Fibroblast of skin of left quadriceps (primary cell): ENCODE measurements around the gene ADARB1.

Experiments used
- DNase-seq, 2 experiments: peaks; one replicate each; pipeline ENCODE4 v3.0.0-alpha.2; 2013; ENCODE audit warnings: low read depth in 2 of 2

Gene ADARB1

DNA sequence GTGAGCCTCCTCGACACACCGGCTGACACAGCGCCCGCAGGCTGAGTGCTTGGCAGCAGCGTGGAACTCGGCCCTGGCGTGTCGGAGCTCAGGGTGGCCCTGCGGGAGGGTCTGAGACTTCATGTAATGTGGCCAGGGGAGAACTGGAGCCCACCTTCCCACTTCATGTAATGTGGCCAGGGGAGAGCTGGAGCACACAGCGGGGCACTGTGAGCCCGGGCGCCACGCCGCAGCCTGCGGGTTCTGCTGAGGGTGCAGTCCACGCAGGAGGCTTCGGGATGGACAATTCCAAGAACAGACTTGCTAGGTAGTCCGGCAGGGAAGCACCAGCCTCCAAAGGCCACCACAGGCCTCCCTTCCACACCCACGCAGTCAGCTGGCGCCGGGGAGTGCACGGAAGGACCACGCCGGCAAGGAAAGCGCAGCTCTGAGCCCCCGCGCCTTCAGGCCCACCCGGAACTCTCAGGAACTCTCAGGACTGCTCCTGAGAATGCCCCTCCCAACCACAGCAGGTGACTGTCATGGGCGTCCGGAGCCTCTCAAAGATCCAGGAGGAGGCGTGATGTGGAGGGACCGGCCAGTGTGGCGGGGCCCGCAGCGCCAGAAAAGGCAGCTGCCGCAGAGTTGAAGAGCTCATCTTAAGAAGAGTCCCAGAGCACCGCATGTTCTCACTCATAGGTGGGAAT lies 19.3 kb upstream of the ADARB1 start:
- no peak for DNase-seq

DNA sequence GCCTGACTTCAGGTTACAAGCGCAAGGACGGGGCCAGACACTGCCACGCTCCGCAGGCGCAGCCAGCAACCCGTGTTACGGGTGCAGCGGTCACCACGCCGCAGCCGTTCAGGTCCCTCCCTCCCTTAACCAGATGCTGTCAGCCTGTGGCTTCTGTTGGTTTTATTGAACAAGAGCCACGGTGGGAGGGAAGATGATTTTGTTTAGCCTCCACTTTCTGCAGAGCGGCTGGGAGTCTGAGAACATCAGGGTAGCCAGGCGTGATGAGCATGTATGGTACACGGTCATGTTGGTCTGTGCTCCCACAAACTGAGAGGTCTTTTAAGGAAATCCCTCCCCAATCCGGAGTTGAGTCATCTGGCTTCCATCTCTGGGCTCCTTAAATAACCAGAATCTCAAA lies 18.5 kb upstream of the ADARB1 start:
- no peak for DNase-seq

DNA sequence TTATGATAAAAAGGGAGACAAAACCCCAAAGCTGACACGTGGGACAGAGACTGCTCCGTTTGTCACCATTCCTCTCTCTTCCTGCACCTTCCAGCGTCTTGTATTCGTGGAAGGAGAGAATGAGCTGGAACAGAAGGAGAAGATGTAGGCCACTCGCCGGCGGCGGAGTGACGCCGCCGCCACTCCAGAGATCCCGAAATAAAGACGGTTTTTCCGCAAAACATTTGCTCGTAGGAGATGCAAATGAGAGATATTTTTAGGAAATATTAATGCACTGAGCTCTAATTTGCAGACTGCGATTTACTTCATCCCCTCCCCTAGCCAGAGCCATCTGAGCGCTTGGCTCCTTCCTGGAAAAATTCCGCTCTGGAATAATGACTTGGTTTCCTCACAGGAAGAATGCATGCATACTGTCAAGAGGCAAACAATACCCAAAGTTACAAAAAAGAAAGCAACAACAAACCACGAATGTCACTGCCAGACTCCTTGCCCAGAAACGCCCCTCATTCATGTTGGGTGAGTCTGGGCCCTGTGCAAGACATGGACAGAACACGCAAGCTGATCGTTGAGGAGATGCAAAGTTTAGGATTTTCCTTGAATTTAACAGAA lies 18.0 kb upstream of the ADARB1 start:
- DNase-seq: no peak

DNA sequence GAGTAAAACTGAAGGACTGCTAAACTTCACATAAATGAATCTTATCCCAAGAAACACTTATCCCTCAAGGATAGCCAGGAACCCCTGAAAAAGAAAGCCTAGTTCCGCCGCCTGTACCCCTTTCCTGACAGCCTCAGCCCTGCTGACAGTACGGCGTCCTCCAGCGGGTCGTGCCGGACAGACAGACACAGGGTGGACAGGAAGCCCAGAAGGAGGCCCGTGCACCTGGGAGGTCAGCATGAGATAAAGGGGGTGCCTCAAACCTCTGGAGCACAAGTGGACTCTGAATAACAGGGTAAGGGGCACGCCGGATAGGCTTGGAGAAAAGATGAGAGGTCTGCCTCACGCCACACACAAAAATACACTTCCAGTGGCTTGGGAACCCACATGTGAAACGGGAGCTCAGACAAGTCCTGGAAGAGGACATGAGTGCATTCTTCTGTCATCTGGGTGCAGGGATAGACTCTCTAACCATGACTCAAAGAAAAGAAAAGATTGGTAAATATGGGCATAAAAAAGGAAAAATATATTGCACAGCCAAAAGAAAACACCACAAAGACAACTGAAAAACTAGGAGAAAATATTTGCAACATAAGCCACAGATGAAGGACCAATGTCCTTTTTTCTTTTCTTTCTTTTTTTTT lies 17.3 kb upstream of the ADARB1 start:
- DNase-seq: no peak

DNA sequence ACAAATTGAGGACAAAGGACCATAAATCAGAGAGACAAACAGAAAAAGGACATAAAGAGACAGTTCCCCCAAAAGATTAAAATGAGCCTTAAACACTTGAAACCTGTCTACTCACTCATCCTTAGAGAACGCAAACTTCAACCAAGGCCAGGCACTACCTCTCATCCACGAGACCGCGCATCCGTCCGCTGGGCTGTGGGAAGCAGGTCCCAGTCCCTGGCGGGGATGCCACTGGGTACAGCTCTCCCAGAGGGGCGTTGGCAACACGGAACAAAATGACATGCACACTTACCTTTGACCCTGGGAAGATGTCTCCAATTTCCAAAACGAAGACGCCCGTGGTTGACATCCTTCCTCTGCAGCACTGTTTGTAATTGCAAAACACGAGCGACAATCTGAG lies 16.5 kb upstream of the ADARB1 start:
- no peak for DNase-seq

DNA sequence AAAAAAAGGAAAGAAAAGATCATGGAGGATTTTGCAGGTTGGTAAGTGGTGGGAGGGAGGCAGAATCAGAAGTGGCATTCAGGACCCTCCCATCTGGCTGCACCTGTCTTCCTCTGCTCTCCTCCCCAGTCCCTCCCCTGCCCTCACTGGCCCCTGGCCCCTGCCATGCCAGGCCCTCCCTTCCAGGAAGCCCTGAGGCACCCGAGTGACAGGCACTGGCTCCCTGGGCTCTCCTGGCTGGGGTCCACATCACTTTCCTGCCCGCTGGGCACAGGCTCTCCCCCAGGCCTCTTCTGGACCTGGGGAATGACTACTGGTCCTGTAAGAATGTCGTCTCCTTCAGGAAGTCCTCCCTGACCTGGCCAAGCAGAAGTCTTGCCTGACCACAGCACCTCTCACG lies 15.3 kb upstream of the ADARB1 start:
- no peak for DNase-seq

DNA sequence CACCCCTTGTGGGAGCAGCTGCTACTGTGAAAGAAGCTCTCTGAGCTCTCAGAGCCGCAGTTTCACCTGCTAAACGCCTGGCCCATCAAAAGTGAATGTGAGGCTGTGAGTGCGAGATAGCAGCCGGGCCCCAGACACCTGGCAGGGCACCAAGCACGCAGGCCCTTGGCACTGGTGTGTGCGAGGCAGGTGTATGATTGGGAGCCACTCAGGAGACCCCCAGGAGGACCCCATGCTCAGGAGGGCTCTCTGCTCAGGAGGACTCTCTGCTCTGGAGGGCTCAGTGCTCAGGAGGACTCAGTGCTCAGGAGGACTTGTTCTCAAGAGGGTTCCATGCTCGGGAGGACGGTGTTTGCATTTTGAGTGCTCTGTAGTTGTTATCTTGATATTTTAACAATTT lies 14.3 kb upstream of the ADARB1 start:
- DNase-seq: no peak

DNA sequence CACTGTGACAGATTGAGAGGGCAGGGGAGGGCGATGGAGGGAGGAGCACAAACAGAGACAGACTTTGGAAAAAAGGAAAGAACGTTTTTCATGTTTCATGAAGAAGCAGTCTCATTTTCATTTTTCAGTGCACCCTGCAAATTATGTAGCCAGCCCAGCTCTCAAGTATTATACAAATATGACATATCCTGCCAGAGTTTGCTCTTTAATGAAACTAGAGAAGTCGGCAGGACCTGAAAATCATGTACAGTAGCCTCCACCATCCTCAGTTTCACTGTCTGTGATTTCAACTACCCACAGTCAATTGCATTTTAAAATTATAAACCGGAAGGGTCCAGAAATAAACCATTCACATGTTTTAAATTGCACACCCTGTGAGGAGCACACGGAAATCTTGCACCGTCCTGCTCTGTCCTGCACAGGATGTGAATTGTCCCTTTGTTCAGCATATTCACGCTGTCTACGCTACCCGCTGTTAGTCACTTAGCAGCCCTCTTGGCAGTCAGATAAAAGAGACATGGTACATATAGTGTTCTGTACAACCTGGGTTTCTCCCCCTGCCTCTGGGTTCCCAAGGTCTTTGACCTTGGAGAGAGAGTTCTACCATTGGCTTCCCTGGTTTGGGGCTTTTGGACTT lies 13.6 kb upstream of the ADARB1 start:
- DNase-seq: no peak

DNA sequence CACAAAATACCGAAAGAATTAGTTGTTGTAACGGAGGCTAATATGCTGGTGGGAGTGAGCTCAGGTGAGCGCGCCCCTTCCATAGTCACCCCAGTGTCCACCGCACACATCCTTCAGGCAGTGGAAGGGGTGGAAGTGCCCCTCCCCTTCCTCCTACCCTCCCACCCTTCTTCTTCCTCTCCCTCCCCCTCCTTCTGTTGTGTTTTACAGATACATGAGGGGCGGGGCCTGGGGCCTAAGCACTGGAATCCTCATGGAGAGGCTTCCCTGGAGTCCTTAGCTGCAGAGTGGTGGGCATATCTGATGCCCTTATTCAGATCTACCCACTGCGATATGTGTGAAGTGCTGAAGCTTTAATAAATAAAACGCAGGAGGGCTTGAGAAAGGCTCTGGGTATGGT lies 10.3 kb upstream of the ADARB1 start:
- DNase-seq: no peak

DNA sequence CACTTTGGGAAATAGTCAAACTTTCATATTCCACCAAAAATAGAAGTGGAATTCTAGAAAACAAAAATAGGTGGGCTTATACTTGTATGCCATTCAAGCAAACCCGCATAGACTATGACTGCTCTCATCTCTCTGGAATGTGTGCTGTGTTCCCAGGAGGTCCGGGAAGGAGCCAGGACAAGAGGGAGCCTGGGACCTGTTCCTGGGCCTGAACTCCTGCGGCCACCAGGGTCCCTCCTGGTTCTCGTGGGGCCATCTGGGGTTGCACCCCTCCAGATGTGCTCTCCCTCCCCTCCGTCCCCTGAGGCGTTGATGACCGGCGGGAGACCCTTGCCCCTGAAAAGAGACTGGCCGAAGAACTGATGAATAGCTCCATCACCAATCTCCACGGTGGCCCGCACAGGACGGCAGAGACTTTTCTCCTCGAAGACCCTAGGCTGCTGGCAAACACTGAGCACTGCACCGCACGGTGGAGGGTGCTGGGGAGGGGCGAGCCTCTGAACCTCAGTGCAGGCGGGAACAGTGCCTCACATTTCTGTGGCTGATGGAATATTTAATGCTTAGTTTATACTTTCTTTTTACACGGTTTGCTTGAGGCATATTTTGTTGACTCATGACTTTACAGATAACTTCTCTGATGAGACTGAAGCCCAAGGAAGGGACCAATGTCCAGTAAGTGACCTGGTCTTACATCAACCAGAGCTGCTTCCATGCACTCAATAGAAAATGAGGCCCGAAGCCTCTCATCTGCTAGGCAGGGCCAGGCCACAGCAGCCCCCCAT lies 9.6 kb upstream of the ADARB1 start:
- no peak for DNase-seq

DNA sequence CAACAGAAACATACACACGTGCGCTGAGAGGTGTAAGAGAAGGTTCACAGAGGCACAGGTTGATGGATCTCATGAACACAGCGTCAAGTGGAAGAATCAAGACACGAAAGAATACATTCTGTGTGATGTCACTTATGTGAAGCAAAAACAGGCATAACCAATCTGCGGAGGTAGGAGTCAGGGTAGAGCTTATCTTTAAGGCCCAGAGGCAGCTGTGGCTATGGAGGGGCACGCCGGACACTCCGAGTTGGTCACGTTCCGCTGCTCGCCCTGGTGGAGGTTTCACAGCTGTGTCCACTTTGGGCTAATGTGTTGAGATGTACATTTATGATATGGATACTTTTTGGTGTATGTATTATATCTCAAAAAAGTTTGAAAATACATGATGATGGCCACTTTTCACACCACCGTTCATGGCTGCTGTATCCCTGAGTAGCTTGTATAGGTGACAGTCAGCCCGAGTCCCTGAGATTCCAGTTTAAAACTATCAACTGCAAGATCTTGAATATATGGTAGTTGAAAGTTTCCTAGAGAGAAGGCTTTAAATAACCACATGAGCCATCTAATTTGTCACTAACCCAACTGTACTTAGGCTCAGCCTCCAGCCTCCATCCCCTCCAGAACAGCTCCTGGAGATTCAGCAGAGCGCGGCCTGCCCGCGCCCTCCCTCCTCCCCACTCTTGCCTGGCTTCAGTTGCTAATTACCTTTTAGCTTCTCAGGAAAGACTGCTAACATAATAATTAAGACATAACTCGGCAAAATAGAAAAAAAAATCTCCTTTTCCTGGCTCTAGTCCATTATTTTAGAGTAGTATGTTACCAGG lies 6.7 kb upstream of the ADARB1 start:
- no peak for DNase-seq

DNA sequence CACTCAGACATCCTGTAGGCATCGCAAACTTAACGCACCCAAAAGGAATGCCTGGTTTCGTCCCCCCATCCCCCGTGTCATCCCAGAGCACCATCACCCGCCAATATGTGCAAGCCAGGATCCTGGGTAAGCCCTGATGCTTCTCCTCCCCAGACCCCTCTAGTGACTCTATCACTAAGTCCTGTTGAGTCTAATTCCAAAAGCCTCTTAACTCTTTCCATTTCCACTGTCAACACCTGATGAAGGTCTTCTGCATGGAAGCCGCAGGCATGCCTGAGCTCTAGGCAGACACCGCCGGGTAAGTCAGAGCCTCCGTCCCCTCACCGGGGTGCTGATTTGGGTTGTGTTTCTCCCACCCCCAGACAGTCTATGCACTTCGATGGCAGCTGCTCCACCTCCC lies 5.3 kb upstream of the ADARB1 start:
- no peak for DNase-seq

DNA sequence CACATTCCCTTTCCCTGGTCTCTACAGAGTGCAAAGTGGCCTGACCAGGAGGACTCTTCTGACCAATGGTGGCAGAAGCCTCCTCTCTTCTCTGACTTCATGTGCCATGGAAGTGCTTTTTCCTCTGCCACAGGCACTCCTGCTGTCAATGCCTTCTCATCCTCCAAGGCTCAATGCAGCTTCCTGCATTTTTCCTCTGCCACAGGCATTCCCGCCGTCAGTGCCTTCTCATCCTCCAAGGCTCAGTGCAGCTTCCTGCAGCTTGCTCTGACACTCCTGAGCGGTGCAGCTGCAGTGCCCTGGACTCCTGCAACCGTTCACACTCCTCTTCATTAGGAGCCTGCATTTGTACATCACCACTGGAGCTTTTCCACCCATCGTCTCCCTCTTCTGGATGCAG lies 4.7 kb upstream of the ADARB1 start:
- DNase-seq: no peak

DNA sequence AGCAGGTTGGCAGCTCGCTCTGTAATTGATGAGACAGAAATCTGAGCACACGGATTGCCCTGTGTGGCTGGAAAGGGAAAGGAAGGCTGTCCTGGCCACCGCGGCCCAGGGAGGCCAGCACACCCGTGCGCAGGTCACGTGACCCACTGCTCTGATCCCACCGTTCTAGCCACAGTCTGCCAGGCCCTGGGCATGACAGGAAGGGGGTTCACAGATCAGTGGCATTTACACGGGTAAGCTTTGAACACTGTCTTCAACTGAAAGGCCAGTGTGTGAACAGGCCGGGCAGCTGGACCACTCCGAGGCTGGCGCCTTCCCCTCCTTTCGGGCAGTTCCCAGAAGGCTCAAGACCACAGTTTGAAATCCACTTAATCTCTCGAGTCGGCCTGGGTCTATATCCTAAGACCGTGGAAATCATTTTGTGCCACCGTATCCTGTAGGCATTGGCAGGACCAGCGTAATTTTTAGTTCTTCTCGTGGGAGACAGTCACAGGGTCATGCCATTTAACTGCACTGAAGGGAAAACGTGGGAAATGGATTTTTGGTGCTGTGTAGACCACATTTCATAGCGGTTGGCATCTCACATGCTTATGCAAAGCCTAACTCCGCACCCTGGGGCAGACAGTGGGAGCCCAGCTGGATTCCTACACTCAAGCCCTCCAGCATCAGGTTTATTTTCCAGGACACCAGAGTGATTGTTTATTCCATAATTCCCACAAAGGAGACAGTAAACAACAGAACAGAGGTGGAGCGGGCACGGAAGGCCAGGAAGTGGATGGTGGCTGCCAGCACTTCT lies 3.1 kb upstream of the ADARB1 start:
- DNase-seq: no peak

DNA sequence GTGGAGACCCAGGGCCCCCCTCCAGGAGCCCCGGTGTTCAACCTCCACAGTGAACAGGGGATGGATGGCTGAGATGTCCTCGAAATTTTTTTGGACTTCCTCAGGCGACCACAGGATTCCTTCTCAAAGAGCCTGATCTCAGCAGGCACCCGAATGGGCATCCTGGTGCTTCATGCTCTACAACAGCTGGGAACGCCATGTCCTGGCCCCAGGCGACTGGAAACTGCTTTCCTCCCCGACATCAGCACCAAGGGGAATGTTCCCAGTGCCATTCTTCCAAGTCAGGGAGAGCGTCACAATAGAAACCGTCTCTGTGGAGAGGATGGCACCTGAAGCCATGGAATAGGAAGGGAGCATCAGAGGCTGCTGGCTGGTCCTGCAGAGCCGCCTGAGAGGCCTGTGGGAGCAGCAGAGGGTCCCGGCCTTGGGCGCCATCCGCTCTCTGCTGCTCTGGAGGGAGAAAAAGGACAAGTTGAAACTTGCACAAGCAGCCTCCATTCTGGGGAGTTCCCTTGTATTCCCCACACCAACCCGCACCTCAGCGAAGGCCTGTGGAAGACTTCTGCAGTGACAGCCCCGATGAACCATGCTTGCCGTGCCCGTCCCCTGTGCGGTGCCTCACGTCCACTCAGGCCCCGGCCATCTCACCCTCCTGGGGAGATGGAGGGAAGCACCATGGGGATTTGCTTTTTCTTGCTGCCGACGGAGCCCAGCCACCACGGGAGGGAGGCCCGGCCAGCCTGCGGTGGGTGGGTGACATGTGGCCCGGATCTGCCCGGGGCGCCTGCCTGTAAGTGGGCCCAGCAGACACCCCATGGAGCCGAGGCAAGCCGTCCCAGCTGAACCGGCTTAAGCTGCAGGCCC lies 2.3 kb upstream of the ADARB1 start:
- no peak for DNase-seq

DNA sequence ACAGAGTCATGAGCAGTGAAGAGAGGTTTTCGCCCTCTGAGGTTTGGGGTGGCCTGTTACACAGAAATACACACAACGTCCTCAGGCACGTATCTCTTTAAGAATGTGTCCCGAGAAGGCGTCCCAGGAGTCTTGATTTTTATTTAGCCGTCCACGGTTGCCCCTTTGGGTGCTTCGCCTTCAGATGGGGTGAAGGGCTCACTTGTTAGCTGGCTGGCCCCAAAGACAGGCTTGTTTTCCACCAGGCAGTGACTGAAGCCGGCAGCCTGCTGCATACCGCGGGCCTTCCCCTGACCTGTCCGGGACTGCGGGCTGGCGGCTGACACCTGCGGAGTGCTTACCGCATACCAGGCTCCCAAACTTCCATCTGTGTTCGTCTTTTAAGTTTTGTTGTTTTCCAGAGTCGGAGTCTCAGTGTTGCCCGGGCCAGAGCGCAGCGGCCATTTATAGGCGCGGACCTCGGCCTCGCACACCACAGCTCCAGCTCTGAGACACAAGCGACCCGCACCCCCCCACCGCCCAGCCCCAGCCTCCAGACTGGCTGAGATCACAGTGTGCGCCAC lies 1.6 kb upstream of the ADARB1 start:
- DNase-seq: no peak

DNA sequence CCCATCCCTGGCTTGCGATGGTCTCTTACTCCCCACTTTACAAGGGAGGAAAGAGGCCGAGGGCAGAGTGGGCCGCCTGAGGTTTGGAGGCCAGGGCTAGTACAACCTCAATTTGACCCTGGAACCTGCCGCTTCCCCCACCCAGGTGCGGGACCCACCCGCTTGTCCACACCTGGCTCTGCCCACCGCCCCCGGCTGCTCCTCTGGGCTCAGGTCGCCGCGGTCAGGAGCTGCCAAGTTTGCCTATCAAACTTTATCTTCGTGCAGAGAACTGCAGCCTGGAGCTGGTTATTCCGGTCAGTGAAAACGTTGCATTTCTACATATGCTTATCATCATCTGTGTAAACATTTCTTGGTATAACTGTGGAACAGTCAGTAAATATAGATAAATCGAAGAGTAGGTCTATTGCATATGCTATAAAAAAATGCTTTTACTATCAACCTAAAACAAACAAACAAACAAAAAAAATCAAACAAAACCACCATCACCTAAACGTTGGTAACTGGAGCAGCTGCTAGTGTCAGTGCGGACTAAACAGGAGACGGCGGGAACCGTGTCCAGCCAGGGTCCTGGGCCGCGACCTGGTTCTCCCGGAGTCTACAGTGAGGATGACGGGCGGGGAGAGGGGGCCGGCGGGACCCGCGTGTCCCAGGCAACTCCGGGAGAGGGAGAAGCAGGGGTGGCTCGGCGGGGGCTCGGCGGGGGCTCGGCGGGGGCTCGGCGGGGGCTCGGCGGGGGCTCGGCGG lies 906 bp upstream of the ADARB1 start:
- no peak for DNase-seq

DNA sequence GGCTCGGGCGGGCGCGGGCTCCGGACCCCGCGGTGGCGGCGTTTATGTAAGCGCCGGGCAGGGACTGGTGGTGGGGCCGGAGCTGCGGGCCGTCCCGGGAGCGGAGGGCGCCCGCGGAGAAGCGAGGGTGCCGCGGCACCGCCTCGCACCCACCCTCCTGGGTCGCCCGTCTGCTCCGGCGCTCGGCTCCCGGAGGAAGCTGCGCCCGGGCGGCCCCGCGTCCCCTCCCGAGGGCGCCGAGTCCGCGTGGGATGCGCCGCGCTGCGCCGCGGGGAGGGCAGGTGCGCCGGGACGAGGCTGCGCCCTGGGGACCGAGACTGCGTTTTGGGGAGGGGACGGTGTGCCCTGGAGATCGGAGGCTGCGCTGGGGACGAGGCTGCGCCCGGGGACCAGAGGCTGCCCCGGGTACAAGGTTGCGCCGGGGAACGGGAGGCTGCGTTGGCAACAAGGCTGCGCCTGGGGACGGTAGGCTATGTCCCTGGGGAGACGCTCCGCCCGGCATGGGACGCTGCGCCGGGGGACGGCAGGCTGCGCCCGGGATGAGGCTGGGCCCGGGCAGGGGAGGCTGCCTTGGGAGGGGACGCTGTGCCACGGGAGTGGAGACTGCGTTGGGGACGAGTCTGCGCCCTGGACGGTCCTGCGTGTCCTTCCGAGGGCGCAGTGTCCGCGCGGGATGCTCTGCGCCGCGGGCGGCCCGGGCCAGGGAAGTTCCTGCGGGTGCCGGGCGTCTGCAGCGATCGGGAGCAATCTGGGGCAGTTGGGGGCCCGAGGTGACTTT lies 627 bp downstream of the ADARB1 start:
- DNase-seq: no peak
